GM21447 (cell line): ENCODE data around the gene PLEKHG4B.

Experiments used
- ATAC-seq: cut with Tn5 transposase; IDR thresholded peaks from one replicate; pipeline ENCODE4 v1.9.1; 2021; ENCODE audit not compliant: unreplicated experiment

Gene PLEKHG4B

DNA sequence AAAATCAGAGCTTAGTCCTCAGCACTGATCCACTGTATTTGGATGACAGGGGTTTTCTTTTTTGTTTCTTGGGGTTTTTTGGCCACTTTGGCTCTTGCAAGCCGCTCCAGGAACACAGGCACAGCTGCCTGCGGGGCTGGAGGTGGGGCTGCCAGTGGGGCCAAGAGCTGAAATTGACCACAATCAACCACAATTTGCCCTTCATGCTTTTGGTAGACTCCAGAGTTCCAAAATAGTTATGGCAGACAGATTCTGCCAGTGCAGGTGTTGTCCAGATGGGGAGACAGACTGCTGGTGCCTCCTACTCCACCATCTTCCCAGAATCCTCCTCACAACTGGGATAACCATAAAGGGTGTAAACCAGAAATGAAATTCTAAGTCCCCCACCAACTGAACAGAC is 36.5 kb downstream of the PLEKHG4B start:
- ATAC-seq = no peak

- ATAC-seq = no peak
These were observed 37.2 kb downstream of the PLEKHG4B start for GRCh38 chr5:129148-129547.

- ATAC-seq = no peak
These were observed 37.9 kb downstream of the PLEKHG4B start for GRCh38 chr5:129820-130219.

GRCh38 chr5:130601-131131 is 38.7 kb downstream of the PLEKHG4B start:
- no peak for ATAC-seq

GRCh38 chr5:136901-137300 is 44.9 kb downstream of the PLEKHG4B start:
- no peak for ATAC-seq

- no peak for ATAC-seq
These were observed 45.8 kb downstream of the PLEKHG4B start for GRCh38 chr5:137741-138140.

GRCh38 chr5:138936-139335 is 47.0 kb downstream of the PLEKHG4B start:
- no peak for ATAC-seq

- ATAC-seq = no peak
These were observed 47.8 kb downstream of the PLEKHG4B start for GRCh38 chr5:139579-140442.

GRCh38 chr5:140443-140829 is 48.5 kb downstream of the PLEKHG4B start:
- no peak for ATAC-seq

GRCh38 chr5:141211-141610 is 49.2 kb downstream of the PLEKHG4B start:
- ATAC-seq = no peak

GRCh38 chr5:141761-142160 is 49.8 kb downstream of the PLEKHG4B start:
- ATAC-seq = no peak

DNA sequence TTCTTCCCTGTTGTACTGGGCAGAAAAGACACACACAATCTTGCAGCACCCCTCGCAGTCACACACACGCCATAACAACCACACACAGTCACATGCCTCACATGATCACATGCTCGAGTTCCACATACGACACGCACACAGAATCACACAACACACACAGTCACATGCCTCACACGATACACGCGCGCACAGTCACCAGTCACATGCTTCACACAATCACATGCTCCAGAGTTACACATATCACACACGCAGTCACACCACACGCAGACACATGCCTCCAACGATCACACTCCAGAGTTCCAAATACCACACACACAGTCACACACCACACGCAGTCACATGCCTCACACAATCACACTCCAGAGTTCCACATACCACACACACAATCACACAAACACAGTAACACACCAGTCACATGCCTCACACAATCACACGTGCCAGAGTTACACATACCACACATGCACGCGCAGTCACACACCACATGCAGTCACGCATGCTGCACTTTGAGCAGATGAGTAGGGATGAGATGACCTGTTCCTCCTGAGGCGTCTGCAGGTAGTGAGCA is 50.4 kb downstream of the PLEKHG4B start:
- no peak for ATAC-seq

DNA sequence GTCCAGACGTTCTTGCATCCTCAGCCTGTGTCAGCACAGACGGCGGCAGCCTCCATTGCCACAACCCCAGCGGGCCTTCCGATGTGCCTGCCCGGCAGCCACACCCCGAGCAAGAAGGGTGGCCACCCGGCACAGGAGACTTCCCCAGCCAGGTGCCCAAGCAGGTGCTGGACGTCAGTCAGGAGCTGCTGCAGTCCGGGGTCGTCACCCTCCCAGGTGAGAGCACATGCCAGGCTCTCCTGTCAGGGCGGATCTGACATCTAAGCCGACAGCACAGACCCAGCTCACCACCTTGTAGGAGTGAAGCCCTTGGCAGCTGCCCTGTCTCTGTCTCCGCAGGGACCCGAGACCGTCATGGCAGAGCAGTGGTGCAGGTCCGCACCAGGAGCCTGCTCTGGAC is 51.1 kb downstream of the PLEKHG4B start:
- no peak for ATAC-seq

DNA sequence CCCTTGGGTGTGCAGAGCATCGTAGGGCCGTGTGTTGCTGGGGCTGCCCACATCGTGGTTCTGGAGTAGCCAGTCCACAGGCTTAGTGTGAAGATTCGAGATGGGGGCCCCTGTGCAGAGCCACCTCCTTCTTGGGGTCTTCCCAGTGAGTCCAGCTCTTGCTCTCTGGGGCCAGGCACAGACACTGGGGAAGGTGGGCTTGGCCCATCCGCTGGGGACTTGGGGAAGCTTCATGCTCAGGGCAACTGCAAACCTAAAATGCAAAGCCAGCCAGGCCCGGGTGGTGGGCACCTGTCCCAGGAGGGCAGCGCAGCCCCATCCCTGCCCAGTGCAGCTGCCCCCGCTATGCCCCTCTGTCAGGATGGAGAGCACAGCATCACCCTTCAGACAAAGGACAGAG is 53.0 kb downstream of the PLEKHG4B start:
- no peak for ATAC-seq

DNA sequence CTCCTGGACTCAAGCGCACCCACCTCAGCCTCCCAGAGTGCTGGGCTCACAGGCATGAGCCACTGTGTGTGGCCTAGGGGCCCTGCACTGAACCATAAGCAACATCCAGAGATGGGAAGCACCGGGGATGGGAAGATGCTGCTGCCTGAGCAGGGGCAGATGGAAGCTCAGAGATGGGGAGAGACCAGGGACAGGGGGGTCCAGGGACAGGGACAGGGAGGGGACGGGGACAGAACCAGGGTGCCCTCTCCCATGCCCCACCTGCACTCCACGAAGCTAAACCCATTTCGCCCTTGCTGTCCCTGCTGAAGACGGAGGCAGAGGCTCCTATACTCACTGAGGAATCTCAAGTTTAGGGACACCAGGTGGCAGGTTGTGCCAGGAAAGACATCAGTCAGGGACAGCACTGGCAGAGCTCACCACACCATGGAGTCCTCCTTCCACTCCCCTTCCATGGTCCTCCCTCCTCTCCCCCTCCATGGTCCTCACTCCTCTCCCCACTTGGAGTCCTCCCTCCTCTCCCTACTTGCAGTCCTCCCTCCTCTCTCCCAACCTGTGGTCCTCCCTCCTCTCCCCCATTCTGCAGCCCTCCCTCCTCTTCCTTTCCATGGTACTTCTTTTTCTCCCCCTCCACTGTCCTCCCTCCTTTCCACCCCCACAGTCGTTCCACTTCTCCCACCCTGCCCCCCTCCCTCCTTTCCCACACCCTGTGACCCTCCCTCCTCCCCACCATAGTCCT is 53.8 kb downstream of the PLEKHG4B start:
- no peak for ATAC-seq

DNA sequence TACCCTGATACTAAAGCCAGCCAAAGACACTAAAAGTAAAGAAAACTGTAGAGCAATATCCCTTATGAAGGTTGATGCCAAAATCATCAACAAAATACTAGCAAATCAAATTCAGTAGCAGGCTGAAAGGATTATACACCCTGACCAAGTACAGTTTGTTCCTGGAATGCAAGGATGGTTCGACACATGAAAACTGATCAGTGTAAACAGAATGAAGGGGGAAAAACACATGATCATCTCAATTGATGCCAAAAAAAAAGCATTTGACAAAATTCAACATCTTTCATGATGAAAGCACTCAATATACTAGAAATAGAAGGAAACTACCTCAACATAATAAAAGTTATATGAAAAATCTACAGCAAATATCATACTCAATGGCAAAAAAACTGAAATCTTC is 55.8 kb downstream of the PLEKHG4B start:
- no peak for ATAC-seq

DNA sequence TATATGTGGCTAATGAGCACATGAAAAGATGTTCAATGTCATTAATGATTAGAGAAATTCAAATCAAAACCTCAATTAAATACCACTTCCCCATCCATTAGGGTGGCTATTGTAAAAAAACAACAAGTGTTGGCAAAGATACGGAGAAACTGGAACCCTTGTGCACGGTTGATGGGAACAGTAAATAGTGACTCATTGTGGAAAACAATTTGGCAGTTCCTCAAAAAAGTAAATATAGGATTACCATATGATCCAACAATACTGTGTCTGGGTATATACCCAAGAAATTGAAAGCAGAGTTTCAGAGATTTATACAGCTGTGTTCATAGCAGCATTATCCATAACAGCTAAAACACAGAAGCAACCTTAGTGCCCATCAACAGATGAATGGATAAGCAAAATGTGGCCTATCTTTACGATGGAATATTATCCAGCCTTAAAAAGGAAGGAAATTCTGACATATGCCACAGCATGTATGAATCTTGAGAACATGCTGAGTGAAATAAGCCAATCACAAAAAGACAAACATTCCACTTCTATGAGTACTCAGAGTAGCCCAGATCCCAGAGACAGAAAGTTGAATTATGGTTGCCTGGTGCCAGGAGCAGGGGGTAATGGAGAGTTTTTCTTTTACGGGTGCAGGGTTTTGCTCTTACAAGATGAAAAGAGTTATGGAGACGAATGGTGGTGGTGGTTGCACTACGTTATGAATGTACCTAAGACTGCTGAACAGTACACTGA is 57.9 kb downstream of the PLEKHG4B start:
- no peak for ATAC-seq

GRCh38 chr5:150746-151145 is 58.8 kb downstream of the PLEKHG4B start:
- no peak for ATAC-seq

DNA sequence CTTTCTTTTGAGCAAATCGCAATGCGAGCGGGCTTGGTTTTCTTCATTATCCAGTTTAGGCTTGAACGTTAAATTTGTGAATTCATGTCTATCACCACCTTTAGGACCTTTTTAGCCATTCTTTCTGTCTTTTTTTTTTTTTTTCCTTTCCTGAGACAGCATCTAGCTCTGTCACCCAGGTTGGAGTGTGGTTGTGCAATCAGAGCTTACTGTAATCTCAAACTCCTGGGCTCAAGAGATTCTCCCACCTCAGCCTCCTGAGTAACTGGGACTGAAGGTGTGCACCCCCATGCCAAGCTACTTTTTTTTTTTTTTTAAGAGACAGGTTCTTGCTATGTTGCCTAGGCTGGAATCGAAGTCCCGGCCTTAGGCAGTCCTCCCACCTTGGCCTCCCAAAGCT is 60.1 kb downstream of the PLEKHG4B start:
- ATAC-seq = no peak

DNA sequence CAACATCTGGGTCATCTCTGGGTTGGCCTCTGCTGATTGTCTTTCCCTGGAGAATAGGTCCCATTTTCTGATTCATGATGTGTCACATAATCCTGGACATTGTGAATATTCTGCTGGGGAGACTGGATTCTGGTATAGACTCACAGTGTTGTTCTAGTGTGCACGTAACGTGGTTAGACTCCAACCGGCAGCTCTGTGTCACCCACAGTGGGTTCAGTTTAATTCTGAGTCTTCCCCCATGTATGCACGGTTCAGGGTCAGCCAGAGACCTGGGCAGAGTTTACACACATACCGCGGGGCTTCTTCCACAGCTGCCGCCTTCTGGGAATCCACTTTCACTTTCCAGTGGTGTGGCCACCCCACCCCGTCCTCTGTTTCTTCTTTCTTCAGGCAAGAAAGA is 61.3 kb downstream of the PLEKHG4B start:
- ATAC-seq = no peak

- ATAC-seq = no peak
These were observed 62.3 kb downstream of the PLEKHG4B start for GRCh38 chr5:154236-154635.
